Choroid plexus epithelial cell (primary cell): ENCODE results near the gene KIF18B.

Source experiments
- DNase-seq: peaks from one replicate; pipeline ENCODE4 v3.0.0-alpha.2; 2010; ENCODE audit warnings: low read depth
- H3K4me3 ChIP-seq: 2 replicates; pipeline ENCODE4 v1.5.1; 2011; ENCODE audit warnings: low read depth, mild to moderate bottlenecking, control low read depth, low read length, moderate library complexity
- CTCF ChIP-seq: conservative IDR thresholded peaks from 2 replicates; pipeline ENCODE4 v1.5.1; 2011; ENCODE audit warnings: low read depth, mild to moderate bottlenecking, control low read depth, inconsistent platforms, low read length, moderate library complexity

The KIF18B gene

GRCh38 chr17:44906763-44907728 is 40.5 kb downstream of the KIF18B start:
- no peak overlapping the region for H3K4me3 ChIP-seq
- peak; percentile 14 for DNase-seq
- TF ChIP-seq CTCF = no peak

DNA sequence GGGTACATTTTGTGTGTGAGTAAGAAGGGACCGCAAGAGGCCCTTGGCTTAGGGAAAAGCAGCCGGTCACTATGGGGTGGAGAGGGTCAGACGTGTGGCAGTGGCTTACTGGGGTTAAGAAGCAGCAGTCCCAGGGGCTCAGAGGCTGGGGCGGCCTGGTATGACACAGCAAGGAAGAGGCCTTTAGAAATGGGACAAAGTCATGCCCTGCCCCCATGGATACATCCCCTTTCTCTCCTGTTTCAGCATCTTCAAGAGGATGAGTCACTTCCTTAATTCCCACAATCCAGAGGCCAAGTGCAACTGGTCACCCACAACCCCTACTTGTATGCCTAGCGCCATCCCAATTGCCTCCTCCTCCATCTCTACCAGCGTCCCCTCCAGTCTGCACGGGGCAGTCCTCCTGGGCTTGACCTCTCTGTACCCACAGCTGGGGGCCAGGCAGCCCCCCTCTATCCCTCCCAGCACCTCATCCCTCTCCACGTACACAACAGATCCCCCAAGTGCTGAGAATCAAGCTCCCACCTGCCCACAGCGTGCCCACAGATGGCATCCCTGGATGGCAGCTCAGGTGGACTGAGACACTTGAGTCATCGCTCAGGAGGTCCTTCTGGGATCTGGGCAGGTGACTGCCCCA is 41.4 kb downstream of the KIF18B start:
- DNase-seq = peak; percentile 78
- TF ChIP-seq CTCF = no peak
- no peak overlapping the region for H3K4me3 ChIP-seq

DNA sequence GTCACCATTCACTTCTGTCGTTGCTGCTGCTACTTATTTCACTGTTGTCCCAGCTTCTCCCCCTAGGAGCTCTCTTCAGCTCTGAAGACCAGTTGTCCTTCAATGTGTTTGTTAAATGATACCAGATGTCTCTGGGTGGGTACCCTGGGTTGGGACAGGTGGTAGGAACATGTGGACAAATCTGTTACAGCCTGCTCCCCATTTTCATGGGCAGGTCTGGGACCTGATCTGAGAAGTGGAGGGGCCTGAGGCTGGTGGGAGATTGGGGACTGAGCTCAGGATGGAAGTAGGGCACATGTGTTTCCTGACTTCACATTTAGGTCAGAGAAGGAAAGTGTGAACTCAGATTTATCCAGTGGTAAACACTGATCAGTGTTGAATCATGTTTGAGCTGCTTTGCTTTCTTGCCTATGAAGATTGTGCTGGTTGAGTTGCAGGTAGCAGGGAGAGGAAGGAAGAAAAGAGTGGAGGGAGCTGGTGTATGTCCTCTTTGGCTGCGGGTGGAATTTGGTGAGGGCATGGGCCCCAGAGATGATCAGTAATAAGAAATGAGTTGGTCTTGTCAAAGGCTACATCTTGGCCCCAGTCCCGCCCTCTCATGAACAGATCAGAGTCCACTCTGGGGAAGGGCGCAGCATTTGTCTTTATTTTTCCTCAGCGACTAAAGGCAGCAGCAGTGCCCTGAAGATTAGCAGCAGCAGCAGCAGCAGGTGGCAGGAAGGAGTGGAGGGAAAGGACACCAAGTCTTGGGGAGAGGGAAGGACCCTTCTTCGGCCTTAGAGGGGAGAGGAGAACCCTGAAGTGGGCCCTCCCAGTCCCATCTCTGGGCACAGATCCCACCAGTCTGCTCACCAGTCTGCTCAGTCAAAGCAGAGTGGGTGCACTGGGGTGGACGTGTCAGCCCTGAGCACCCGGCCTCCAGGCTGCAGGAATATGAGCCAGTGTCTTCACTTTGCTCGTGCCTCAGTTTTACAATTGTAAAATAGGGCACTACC is 42.3 kb downstream of the KIF18B start:
- TF ChIP-seq CTCF = no peak
- H3K4me3 ChIP-seq = no peak overlapping the region
- no peak for DNase-seq

- no peak overlapping the region for H3K4me3 ChIP-seq
- no peak for DNase-seq
- no peak for TF ChIP-seq CTCF
Observed at GRCh38 chr17:44904001-44904984, 43.3 kb downstream of the KIF18B start.

- no peak for TF ChIP-seq CTCF
- DNase-seq = no peak
- H3K4me3 ChIP-seq = no peak overlapping the region
Observed at GRCh38 chr17:44903012-44903685, 44.4 kb downstream of the KIF18B start.
